RKO (cell line): ENCODE results near the gene ZNF70.

ENCODE experiments used
- DNase-seq: peaks from one replicate; pipeline ENCODE4 v3.0.0-alpha.2; 2016; ENCODE audit warnings: low spot score

Gene ZNF70

DNA sequence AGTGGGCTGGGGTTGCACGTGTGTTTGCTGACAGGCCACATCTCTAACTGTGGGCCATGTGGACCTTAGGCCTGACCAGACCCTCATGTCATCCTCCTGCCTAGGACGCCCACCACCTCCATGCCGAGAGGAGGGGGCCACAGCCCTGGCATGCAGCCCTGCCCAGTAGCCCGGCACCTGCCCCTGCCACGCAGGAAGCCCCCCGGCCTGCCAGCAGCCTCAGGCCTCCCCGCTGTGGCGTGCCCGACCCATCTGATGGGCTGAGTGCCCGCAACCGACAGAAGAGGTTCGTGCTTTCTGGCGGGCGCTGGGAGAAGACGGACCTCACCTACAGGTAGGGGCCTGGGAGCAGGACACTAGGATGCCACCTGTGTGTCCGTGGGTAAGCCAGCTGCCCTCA lies 28.2 kb upstream of the ZNF70 start:
- no peak for DNase-seq

DNA sequence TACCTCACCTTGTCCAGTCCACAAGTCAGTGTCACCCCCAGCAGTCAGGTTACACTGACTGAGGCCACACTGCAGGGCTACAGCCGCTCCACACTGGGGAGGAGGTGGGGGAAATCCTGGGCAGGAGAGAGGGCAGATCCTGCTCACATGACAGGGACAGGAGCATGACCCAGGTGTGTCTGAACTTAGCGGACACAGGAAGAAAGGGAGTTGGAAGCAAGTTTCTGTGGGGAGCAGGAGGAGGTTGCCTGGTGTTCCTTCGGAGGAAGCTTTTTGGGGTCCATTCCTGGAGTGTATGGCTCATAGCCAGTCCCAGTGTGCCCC lies 27.6 kb upstream of the ZNF70 start:
- DNase-seq, result no peak

DNA sequence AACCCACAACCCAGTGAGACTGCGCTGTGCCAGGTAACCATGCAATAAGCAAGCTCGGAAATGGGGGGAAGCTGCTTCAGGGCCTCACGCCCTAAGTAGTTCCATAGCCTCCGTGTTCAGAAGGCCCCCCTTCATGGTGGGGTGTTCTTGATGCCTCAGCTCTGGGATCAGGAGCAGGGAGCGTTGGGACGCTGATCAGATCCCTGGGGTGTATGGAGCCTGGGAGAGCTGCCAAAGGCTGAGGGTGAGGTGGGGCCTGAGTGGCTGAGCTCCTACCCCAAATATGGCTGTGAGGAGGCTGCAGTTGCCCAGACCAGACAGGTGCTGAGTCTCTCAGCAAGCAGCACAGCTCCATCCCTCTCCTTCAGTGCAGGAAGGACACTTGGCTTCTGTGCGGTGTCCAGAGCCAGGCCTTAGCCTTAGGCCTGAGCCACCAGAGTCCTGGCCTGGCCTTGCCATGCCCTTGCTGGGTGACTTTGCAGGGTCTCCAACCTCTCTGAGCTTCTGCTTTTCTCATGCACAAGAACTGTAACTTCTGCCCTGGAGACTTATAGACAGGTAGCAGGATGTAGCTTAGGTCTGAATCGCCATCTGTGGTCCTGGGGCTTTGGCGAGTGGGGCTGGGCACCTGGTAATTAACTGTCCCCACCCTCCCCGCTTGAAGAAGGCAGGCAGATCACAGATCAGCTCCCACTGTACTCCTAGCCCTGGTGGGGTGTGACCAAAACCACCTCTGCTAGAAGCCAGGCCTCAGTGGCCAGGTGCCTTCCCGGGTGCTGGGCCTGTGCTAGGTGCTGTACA lies 27.1 kb upstream of the ZNF70 start:
- DNase-seq, result no peak

DNA sequence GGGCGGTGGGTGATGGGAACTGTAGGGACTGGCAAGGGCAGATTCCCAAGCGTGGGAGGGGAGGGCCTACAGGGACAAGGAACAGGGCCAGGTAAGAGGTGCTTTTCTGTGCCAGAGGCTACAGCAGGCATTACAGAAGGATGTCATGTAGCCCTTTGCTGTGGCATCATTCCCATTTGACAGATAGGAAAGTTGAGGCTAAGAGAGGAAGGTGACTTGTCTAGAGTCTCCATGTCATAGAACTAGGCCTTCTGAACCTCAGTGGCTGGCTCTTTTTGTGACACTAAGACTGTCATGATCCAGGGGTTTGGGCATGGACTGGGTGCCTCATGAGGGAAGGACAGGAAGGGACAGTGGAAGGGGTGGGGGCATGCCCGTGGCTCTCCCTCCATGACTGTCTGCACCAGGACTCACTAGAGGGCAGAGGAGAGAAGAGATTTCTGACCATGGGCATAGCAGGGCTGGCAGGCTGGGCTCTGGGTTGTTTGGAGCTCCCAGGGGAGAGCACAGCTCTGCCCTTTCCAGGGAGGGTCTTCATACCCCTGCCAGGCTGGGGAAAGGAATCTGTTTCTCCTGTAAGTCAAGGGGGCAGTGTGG lies 25.0 kb upstream of the ZNF70 start:
- DNase-seq, result no peak

DNA sequence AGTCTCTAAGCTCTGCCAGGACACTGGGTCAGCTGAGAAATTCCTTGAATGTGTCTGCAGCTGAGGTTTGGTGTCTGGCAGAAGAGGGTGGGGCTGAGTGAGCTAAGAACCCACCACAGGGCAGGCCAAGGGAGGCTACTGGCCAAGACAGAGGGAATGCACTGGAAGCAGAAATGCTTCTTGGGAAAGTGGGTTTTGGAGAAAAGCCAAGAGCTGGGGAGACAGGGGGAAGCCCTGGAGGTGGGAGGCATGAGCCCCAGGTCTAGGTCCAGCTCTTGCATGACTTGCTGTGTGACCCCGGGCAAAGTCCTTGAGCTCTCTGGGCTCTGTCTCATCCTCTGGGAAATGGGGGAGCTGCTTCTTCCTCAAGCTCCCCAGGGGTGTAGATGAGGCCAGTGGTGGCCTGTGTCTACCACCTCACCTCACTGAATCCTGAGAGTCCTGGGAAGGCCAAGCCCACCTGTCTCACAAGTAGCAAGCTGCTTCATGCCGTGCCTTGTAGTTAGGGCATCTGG lies 24.1 kb upstream of the ZNF70 start:
- no peak for DNase-seq

DNA sequence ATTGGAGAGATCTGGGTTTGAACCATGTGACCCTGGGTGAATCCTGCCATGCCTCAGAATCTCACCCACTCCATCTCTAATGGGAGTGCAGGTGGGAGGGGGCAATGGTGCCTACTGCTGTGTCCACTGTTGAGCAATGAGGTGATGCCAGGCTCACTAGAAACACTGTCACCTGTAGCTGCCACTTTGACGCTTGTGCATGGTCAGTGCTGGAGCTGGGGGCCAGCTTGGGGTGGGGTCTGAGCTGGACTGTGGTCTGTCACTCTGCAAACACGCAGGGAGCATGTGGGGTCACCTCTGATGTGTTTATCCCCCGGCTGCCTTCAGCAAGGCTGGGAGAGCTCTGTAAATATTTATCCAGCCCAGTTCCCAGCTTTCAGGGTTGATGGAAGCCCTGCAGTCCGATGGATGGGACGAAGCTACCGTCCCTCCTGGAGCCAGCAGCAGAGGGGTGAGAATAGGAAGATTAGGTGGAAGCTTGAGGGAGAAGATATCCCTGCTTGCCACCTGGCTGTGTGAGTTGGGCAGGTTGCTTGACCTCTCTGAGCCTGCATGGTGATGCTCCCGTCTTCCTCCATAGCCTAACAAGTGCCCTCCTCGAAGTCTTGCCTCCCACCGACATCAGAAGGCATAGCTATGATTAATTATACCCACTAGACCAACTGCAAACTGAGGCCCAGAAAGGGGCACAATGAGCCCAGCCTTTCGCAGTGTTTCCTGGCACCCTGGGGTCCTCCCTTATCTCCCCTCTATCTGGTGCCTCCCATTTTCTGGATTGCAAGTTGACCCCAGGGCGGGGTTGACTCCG lies 23.4 kb upstream of the ZNF70 start:
- no peak for DNase-seq

DNA sequence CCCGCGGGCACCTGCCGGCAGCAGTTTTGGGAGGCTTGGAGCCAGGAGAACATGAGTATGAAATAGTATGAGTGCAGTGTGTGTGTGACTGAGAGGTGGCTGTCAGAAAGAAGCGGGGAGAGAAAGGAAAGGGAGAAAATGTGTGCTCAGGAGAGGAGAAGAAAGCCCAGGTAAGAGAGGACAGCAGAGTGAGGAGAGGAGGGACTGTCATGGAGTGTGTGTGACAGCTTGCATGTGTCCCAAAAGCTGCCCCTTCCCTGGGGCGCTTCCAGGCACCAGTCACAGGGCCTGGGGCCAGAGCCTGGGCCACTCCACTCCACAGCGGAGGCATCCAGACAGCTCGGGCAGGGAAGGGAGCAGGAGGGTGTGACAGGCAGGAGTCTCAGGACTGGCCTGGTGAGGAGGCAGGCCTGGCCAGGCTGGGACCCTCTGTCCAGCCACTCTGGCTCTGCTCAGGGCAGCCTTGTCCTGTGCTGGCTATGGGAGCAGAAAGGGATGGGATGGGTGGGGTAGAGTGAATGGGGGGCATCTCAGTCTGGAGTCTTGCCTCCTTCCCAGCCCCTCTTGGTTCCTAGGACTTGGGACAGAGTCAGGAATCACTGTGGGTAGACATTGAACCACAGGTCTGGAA lies 22.7 kb upstream of the ZNF70 start:
- no peak for DNase-seq

DNA sequence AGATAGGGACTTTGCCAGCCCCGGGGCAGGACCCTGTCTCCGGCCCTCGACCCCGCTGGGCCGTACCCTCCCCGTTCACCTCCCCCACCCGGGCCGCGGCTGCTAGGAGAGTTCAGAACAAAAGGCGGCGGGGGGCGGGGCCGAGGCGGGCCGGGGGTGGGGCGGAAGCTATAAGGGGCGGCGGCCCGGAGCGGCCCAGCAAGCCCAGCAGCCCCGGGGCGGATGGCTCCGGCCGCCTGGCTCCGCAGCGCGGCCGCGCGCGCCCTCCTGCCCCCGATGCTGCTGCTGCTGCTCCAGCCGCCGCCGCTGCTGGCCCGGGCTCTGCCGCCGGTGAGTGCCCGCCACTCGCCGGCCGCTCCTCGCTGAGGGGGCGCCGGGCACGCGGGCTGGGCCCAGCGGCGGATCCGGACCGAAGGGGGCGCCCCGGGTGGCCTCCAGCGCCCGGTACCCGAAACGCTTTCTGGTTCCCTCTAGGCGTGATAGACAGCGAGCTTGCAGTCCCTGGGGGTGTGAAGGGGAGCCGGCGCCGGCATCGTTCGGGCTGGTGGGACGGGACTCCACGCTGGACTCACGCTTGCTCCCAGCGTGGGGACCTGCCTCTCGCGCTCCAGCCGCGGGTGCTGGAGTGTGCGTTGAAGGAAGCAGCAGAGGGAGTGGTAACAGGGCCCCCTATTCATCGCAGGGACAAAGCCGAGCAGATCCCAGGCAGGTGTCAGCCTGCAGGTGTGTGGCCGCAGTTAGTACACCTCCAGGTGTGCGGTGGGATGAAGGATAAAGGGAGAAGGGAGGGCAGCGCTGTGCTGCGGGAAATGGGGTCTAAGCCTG lies 21.9 kb upstream of the ZNF70 start, which contains the start of gene MMP11:
TSS of gene MMP11 (plus strand) at position 201 of the 825 bp plus-strand sequence. CDS start at position 223, 22 bp downstream.
- DNase-seq, result peak; percentile 61

DNA sequence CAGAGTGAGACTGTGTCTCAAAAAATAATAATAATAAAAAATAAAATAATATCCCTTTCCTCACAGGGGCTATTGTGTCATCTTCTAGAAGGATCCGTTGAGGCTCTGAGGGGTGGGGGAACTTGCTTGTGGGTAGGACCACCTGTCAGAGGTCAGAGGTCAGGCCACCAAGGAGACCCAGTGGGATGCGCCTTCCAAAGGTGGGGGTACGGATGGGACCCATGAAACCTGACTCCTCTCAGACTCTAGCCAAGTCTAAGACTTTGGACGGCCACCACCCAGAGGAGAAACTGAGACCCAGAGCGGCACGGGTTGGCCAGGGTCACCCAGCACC lies 21.4 kb upstream of the ZNF70 start:
- DNase-seq, result no peak

DNA sequence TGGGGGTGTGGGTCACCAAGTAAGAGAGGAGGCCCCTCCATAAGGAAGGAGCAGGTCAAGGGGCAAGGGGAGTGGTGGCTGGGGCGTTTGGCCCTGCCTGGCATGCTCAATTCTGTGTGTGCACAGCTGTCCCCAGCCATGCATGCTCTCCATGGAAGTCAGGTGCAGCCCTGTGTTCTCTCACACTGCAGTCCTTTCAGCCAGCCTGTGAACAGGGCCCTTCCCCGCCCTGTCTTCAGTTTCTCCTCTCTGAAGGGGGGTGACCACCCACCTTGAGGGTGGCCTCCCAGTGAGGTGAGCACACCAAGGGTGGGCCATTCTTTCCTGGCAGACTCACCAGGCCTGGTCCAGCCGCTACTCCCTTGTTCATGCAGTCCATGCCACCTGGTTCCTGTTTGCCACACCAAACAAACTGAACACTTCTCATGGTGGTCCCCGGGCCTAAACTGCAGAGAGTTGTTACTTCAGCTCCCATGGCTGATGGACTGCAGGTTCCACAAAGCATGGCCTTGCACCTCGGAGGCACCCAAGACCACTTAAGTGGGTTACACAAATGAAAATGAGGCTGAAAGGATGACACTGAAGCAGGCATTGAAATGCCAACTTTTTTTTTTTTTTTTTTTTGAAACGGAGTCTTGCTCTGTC lies 18.5 kb upstream of the ZNF70 start:
- DNase-seq, result no peak

DNA sequence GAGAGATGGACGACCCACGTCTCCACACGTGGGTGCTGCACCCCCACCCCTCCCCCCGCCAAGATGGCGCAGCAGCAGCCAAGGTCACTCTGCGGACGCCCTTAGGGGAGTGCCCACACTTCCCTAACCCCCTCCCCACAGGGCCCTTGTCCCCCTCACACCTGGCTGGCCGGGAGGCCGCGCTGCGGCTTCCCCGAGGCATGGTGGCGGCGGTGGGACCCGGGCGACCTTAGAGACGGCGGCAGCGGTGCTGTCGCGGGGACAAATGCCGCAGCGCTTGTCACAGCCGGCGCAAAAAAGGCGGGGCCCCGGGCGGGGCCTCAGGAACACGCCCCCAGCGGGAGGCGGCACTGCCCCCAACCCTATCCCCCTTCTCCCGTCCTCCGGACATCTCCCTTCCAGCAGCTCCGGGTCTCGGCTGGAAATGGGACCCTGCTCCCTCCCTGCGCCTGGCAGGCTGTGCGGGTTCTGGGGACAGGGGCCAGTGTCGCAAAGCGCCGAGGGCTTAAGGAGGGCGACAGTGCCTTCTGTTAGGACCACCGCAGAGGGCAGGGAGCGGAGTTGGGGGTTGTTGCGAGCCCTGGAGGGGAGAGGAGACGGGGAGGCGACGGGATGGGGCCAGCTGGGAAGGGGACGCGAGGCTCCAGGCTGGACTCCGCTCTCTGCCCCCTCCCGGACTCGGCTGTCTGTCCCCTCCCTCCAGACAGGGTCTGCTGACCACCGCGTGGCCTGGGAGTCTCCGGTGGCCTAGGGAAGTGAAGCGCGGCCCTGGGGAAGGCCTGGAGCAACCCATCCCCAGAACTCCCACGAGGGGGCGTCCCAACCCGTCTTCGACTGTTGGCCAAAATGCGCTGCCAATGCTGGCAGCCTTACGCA lies 17.0 kb upstream of the ZNF70 start, which contains the start of gene CHCHD10:
TSS of gene CHCHD10 (minus strand) at position 300 of the 876 bp plus-strand sequence. CDS start at position 202, 98 bp downstream.
- peak; percentile 86 for DNase-seq

DNA sequence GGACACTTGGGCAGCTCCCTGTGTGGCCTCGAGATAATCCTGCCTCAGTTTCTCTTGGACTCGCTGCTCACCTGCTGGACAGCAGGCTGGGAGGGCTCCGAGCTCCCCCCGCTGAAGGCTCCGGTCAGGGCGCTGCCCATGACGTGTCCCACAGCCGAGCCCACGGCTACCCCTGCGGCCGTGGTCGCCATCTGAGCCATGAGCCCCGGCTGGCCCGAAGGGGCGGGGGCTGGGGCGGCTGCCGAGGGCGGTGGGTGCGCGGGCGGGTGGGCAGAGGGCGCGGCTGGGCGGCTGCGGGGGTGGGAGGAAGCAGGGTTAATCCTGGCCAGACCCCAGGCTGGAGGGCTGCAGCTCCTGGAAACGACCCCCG lies 16.4 kb upstream of the ZNF70 start:
- no peak for DNase-seq

DNA sequence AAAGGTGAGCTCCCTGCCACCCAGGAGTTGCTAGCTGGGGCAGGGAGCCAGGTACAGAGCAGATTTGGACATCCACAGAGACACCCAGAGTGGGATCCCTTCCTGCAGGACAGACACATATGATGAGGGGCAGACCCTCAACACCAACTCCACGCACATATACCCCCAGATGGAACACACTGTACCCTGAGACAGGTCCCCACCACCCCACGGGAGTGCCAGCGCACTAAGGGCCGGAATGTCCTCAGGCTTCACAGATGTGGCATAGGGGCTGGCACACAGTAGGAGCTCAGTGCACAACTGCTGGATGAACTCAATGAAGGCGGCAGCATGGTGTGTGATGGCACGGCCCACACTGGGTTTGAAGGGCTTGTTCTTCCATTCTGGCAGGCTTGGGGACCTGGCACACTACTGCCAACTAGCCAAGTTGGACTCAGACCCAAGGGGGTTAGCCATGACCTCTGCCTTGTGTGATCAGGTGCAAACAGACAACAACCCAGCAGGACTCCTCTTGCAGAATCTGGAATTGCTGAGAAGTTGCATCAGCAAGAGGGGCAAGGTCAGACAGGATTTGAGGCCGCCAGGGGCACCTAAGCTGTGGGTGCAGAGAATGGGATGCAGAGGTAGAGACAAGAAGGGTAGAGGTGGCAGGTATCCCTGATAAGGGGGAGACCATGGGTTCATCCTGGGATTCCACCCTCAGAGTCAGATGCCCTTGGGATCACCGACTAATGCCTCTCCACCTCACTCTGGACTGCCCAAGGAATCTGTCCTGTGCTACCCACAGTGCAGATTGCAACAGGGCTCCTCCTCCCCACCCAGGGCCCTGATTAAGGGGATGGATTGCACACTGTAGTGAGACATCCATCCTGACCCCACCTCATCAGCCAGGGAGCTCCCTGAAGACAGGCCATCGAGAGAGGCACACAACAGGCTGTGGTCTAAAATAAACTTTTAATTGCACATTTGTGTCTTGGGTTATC lies 14.3 kb upstream of the ZNF70 start:
- no peak for DNase-seq

DNA sequence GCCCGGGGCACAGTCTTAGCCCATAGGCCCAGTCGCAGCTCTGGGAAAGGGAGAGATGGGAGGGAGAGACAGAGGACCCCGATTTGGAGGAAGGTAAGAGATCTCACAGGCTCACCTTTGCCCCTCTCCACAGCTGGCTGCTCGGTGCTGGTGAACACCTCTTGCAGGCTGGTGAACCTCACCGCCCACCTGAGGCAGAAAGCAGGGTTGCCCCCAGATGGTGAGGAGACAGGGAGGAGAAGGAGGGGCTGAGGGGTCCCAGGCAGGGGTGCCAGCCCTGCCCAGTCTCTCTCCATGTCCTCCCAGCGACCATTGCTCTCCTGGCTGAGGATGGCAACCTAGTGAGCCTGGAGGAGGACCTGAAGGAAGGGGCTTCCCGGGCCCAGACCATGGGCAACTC lies 13.0 kb upstream of the ZNF70 start:
- DNase-seq, result no peak

DNA sequence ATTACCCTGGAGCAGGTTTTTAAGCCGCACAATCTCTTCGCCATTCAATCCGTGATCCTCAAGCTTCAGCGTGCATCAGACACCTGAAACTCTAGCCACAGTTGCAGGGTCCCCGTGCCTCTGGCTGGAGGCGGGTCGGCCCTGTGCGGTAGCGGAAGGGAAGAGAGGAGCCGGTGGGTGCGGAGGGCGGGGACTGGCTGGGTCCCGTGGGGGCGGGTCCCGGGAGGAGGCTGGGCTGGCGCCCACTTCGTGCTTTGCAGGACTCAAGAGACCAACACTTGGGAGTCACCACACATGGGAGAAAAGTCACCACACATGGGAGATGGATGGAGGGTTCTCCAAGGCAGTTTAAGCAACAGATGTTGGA lies 12.7 kb upstream of the ZNF70 start:
- no peak for DNase-seq

DNA sequence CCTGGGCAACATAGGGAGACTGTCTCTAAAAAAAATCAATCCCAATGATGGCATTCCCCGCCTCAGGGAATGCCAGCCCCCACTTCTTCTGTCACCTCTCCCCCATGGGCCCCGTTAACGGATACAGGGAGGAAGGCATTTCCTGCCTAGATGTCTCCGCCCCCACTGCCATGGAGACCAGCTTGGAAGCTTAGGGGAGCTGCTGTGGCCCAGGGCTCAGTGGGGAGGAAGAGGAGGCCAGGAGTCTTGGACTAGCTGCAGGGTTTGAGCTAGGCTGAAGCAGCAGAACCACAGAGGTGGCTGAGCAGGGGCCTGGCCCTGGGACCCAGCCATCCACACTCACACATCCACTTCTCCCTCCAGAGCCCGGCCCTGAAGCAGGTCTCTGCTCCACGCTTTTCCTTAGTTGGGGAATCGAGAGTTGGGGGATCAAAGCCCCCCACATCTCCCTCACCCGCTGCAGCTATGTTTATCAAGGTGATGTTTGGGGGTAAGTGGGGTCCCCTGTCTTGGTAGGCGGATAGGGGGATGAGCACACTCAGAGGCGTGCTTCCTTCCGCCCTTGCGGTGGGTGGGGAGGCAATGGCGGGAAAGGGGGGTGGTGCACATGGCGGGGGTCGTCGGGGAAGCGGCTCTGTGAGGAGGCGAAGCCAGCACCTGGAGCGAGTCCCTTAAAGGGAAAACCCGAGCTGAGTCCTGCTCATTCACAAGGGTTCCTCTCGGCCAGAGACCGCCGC lies 12.1 kb upstream of the ZNF70 start, which contains the start of gene C22orf15:
TSS of gene C22orf15 (plus strand) at position 149 of the 737 bp plus-strand sequence. CDS start at position 466, 317 bp downstream.
- DNase-seq, result no peak

DNA sequence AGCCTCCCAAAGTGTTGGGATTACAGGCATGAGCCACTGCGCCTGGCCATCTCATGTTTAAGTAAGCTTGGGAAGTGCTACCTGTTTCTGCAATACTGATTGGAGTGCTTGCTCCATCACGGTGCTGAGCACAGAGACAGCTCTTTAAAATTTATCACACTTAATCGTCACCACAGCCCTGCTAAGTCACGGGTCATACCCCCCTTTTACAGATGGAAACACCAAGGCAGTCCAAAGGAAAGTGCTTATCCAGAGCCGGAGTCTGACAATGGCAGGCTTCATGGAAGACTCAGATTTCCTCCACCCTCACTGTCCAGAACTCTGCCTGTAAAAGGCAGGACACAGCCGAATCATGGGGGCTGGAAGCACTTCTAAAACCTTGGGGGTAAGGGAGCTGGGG lies 9.1 kb upstream of the ZNF70 start:
- DNase-seq, result no peak

DNA sequence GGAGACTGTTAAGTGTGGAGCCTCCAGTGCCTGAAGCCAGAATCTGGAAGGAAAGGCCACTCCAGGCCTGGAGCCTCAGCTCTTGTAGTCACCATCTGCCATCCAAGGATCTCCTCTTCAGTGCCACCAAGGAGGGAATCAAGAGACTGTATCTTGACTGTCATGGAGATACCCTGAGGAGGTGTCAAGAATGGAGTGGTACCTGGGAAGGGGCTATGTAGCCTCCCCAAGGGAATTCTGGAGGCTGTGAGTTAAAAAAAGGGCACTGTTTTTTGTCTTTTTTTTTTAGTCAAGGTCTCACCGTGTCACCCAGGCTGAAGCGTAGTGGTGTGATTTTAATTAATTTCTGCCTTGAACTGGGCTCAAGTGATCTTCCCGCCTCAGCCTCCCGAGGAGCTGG lies 8.7 kb upstream of the ZNF70 start:
- DNase-seq, result no peak
